IPS-18c (cell line): ENCODE measurements around the gene GSTM1.

Experiments
- H3K4me3 ChIP-seq: 2 replicates; pipeline ENCODE4 v1.7.0; 2013; ENCODE audit warnings: low read depth, mild to moderate bottlenecking, low read length, moderate library complexity; ENCODE audit not compliant: insufficient read depth
- H3K9me3 ChIP-seq: one replicate; pipeline ENCODE4 v1.6.1; 2013; ENCODE audit warnings: mild to moderate bottlenecking, low read length, moderate library complexity; ENCODE audit not compliant: control insufficient read depth, insufficient read depth

GSTM1 gene

GRCh38 chr1:109739738-109740614, 52.4 kb downstream of the GSTM1 start:
- H3K4me3 ChIP-seq = peak overlapping the region; percentile 71
- no peaks in the 10 kb centered on the region for H3K9me3 ChIP-seq

- peak within 1 kb of the TSS; percentile 71 for H3K4me3 ChIP-seq
- H3K9me3 ChIP-seq = no peaks in the 10 kb centered on the region
Observed at GRCh38 chr1:109740615-109741373, 53.2 kb downstream of the GSTM1 start, which contains the start of gene GSTM3. Gene GSTM3, minus strand, starts transcription at chr1:109741038. Its CDS starts 751 bp downstream, at chr1:109740287.
